T-helper 1 cell treated with Interleukin-12 subunit alpha and Interleukin-12 subunit beta and Interleukin-4 antibody, amounts not matched to agents 30 ng/mL and 1 ng/mL, for 36 hours (primary cell): ENCODE results near the gene AGAP1. TPM values are rescaled to one million over a fixed set of nuclear protein-coding genes. Genes with fewer than 3 reads are reported as not detected.

Experiments
- intact Hi-C: fragments of 100-400 bp; cut with micrococcal nuclease; formaldehyde crosslinking; loops from one replicate; pipeline ENCODE4 v1.15.1; 2024
- total RNA-seq: library from RNA; stranded (reverse); gene quantifications from 2 replicates; pipeline ENCODE4 v1.2.3, GENCODE V29; 2022

AGAP1 gene
- total RNA-seq, 1 donor from 2014 or later: 2.7 TPM

DNA sequence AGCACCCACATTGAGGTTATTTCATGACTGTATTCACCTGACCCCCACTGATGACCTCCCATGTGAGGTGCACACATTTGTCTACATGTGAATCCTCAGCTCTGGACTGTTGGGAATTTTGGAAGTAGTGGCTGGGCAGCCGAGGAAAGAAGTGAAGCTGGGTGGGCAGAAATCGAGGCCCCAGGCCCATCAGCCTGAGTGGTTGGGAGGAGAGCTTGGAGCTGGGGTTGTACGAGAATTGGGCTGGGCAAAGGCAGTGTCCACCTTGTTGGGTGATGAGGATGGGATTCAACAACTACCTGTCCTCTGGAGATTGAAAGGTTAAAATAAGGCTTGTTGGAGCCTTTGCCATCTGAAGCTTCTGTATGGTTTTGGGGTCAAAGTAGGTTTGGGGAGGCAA lies 35.8 kb downstream of the AGAP1 start:
- intact Hi-C loops: no loop called here

DNA sequence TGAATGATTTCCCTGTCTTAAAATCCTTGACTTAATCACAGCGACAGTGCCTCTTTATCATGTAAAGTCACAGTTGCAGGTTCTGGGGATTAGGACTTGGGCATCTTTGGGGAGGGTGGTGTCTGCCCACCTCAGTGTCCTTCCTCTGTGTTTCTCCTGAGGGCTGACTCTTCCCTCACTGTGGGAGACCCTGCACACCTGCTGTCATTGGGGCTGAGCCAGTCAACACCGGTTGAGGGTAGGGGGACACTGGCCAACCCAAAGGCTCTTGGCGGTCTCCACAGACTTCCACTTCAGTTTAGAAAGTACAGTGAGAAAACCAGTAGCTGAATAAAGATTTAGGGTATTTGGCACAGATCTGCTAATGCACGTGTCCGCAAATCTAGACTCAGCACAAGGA lies 36.9 kb downstream of the AGAP1 start:
- intact Hi-C loops: no loop called here

DNA sequence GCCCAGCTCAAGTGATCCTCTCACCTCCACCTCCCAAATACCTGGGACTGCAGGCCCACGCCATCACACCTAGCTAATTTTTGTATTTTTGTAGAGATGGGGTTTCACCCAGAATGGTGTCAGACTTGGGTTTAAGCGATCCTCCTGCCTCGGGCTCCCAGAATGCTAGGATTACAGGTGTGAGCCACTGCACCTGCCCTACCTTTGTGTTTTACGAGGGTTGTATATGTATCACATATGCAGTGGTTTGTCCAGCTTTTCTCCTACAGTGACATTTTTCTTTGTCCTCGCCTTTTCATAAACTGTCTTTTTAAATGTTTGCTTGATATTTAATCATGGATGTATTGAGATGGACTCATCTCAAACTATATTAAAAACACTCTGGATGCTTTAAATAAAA lies 38.5 kb downstream of the AGAP1 start:
- intact Hi-C loops: no loop called here

DNA sequence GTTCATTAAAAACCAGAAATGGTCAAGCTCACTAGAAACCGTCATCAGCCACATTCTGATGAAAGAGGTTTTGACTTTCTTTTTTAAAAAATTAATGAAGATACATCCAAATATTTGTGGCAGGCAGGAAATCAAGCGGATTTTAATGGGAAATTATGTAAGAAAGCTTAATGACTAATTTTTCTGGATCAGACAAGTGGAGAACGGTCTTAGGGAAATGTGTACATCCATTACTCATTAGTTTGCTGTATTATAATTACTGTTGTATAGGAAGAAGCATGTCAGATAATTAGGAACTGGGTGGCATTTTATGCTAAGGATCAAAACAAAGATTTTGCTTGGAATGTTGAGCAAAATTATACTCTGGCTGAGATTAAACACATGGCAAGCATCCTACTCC lies 39.4 kb downstream of the AGAP1 start:
- intact Hi-C loops: no loop called here

DNA sequence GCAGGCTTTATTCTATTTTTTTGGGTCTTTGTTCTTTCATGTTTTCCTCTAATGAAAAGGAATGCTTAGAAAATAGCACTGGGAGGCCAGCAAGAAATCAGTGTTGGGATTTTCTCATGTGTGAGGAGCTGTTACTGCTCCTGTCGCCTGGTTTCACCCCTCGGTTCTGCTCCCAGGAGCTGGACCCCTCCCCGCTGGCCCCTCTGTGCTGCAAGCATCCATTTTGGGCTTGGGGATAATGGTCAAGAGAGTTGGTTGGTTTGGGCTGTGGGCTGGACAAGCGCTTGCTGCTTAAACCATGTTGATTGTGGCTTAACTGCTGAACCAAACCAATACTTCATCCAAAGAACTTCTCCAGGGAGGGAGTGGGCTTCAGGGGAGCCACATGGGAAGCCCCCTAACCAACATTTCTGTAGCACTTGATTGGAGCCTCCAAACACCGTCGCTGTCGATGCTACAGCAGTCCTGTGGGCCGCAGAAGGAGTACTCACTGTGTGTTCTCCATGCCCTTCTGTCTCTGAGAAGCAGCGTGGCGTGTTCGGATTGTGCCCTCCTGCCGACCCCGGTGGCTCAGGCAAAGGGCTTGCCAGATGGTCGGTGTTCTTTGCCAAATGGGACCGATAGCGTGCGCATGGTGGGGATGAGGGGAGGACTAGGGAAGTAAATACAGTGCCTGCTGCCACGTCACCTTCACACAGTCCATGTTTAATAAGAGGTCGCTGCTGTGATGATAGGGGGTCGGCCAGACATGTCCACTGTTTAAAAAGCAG lies 40.0 kb downstream of the AGAP1 start:
- intact Hi-C loops: no loop called here

DNA sequence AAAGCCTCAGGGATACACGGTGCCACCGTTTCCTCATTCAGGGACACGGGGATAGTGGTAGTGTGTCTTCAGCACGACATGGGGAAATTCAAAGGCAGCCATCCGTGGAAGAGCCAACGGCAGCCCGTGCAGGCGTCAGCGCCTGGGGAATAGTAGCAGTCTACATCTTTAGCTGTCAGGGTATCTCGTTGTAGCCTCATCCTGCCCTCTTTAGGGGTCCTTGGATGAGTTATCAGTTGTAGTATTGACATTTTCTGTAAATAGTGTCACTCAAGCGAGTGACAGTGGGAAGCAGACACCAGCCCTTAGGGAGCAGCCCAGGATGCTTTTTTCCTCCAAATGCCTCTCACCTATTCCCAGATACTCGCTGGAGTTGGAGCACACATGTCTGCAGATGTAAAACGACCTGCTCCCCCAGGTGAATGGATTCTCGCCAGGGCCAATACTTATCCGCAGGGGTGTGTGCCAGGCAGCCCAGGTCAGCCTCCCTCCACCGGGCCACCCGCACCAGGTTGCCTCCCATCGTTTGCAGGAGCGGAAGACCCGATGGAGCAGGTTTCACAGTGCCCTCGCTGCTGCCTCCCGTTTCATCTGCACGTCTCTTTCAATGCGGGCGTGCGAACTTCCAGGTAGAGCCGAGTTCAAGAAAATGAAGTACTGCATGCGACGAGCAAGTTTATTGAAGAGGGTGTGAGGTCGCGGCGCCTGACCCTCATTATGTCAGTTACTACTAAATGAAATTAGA lies 41.0 kb downstream of the AGAP1 start:
- intact Hi-C loops: no loop called here

DNA sequence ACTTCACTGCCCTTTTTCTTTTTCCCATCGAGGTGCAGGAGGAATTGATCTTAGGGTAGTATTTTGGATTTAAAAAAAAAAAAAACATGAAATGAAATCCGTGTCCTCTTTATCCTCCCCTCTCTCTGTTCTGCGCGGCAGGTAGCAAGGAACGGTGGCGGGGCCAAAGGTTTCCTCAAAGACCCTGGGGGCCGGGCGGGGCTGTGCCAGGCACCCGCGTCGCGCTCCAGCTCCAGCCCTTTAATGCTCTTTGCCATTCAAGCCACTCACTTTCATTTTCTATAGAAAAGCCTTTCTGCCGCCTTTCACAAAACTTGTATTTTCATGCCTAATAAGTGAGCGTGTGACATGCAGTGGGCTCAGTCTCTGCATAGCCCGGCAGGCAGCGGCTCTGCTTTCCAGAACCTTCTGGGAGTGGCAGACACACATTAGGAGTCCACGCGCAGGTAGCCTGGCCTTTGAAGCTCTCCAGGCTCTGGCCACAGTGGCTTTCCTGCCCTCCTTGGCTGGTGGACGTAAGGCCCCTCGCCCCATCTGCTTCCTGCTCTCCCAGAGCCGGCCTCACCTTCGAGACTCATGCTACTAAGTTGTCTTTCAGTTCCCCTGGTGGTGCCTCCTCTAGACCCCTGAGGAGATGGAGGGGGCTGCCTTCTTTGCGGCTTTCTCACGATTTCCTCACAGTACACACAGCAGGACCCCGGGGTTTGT lies 41.7 kb downstream of the AGAP1 start:
- intact Hi-C loops: no loop called here

DNA sequence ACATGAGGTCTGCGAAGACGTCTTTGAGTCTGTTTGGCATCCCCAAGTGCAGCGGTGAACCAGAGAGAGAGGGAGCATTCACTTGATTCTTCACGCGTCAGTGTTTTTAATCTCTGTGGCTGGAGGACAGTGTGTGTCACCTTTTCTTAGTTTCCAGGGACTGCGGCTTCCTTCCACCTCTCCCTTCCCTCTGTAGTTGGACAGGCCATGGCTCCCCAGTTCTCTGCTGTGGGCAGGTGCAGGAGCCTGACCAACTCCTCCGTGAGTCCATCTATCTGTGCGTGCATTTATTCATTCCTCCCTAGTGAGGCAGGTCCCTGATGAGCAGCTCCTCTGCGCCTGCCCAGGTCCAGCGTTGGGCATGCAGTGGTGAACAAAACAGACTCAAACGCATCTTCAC lies 42.9 kb downstream of the AGAP1 start:
- intact Hi-C loops: no loop called here

DNA sequence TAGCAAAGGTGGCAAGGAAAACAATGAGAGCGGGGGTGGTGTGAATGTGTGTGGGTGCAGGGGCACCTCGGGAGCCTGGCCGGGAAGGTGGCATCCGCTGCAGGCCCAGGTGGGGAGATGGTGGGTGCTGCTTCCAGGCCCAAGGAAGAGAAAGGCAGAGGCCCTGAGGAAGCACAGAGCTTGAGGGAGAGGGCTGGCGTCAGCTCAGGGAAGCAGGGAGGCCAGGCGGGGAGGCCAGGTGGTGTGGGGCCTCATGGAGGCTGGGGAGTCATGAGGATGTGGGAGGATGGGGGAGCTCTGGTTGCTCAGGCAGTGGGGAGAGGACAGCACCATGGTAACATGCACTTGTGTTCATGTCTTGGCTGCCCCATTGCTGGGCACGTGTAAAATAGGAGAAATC lies 43.3 kb downstream of the AGAP1 start:
- intact Hi-C loops: no loop called here

DNA sequence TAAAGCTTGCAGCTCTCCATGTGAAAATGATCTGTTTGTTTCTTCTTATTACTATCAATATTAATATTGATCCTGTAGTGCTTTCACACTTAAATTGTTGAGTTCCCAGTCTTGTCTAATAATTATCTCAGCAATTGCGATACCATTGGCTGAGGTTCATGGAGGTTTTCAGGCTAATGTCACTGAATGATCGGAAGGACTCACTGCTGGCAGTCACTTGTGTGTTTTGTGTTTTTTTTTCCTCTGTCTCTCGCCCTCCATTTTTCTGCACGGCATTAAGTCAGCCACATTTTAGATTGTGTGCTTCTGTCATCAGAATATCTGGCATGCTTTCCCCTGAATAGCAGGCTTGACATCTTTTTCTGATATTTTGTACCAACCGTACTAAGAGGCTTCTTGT lies 43.7 kb downstream of the AGAP1 start:
- intact Hi-C loops: no loop called here

DNA sequence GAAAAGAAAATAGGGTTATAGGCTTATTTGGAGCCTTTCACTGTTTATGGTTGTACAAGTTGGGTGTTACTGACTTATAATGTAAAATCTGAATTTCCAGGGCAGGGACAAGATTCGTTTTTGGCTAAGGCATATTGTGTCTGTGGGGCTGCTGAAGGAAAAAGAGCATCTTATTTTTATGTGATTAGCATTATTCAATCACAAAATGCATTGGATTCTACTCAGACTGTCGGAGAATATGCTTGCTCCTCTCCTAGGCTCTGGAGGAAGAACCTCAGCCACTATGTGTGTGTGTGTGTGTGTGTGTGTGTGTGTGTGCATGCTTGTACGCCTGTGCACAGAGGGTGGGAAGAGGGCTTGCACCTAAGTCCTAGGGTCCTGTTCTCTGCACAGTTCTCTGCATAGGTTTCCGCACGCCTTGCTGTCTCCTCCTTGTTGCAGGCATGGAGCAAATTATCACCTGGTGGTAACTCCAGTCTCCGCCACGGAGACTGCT lies 44.3 kb downstream of the AGAP1 start:
- intact Hi-C loops: no loop called here

DNA sequence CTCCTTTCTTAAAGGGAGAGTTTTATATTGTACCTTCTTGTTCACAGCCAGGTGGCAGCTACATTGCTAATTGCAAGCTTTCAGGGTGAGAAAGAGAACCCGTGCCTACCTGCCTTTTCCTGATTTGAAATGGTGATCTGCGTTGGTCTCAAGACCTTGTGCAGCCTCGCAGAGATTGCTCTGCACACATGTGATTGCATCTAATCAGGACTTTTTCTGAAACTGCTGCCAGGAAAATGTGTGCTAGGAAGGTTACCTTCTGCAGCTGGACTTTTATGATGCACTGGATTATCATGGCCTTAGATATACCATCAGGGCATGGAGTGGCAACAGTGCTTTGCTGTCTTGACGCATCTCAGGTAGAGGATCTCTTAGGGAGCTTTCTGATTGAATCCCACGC lies 45.1 kb downstream of the AGAP1 start:
- intact Hi-C loops: no loop called here

DNA sequence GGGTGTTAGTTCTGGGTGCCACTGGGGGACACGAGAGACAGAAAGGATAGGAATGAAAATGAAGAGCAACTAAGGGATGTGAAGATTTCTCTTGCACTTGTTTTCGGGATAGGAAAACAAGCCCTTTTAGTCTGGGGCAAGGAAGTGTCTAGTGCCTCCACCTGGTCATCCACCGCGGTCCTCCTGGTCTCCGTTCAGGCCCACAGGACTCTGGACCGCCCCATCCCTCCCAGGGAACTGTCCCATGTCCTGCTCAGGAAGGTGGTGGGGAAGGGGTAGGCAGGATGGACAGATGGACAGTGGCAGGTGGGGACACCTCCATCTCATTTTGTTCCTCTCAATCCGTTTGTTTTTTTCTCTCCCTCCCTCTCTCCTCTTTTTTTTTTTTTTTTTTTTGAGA lies 45.9 kb downstream of the AGAP1 start:
- intact Hi-C loops: no loop called here

DNA sequence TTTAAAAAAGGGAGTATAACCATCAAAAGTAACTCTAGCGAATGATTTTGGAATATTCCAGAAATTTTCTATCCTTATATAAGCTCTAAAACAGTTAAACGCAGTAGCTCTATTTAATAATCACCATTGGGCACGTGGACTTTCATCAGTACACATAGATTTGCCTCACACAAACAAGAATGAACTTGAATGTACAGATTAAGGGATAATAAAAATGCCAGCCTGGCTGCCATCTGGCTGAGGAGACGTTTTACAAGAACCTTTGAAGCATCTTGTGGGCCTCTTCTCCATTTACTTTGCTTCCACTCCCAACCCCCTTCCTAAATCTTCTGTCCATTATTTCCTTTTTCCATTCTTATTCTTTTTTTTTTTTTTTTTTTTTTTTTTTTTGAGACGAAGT lies 47.2 kb downstream of the AGAP1 start:
- intact Hi-C loops: no loop called here

DNA sequence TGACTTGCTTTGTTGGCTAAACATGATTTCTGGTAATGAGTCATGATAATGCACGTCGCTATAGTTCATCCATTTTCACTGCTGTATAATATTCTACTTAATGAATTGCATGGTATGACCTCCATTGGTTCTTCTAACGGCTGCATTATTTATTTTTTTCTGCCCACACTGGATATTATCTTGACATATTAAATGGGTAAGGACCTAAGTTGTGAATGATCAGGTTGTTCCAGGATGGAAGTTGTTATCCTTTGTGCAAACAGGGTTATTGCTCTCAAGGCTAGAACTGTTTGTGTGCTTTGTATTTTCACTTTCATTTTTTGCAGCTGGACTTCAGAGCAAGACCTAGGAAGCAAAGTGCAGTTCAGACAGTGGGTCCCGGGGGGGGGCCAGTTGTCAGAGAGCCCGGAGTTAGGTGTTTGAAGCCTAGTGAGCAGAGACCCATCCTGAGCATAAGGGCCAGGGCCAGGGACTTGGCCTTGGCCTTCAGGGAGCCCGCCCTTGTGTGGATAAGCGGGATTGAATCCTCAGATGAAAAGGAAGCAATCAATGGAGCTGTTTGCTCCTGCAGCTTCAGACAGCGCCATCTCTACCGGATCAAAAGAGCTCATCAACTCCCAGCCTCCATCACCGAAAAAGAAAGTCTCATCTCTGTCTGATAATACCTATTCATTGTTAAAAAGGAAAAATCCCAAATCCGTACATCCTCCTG lies 48.2 kb downstream of the AGAP1 start:
- intact Hi-C loops: no loop called here

DNA sequence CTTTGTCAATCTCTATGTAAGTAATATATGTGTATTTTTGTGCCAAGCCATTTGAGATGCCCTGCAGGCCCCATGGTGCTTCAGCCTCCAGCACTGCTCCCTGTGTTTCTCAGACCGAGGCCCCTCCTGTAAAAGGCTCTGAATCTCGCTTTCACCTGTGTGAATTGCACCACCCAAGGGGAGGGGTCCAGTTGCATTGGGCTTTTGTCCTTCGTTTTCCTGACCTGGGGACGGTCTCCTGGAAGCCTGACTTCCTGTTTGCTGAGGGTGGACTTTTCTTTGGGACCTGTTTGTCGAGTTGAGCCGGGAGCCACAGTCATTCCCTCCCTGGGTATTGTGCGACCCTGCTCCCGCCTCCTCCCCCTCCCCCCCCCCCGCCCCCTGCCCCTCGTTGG lies 48.9 kb downstream of the AGAP1 start:
- intact Hi-C loops: no loop called here

DNA sequence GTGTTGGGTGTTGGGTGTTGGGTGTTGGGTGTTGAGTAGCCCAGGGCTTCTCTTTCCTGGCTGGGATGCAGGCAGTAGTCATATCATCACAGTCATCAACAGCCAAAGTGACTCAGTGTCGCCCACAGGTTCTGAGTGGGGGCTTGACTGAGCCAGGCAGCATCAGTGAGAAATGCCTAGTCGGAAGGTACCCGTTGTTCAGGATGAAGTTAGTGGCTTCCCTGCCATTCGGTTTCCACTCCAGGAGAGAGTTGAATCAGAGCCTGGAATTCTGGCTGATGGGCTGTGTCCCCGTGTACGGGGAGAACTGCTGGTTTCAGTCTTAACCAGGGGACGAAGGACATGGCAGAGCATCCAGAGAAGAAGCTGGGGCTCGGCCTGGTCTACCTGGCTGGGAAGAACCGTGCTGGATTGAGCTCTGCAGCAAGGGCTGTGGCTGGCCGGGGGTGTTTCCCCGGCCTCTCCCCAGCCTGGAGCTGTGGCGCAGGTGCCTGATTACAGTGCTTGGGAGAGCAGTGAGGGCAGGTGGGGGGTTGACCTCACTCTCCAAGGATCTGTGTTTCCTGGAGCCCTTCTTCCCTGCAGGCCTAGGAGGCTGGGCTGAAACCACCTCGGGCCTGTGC lies 49.4 kb downstream of the AGAP1 start:
- intact Hi-C loops: no loop called here

DNA sequence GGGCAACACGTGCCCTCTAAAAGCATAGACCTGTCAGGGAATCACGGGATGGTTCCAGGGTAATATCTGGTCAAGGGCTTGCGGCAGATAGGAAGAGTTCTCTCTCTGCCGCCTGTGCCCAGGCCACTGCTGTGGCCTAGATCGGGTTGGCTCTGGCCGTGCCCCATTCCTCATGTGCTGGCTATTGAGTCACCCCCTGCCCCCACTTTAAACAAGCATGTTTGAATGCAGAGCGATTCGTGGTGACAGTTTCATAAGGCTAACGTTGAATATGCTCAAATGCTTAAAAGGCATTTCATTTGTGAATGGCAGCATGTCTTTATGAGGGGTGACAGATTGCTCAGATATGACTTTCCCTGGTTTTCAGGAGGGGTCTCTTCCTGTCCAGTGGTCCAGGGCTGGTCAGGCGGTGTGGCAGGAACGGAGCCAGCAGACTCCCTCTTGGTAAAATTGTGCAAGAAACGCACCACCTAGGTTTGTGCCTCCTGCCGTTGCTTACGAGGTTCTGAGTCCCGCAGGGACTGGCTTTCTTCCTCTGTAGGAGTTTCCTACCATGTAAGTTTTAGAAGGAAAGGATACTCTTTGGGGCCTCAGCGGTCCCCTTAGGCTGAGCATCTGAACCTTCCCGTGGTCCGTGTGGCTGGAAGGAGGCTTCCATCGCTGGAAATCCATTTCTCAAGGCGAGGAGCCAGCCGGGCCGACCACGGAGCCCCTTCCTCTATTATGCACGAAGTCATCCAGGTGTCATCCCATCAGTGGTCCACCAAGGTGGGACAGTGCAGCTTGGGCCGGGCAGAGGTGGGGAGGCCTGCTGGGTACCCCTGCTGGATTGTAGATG lies 50.2 kb downstream of the AGAP1 start:
- intact Hi-C loops: loop anchor here (1.0 kb wide), 1 partner anchor 36 kb away; no protein-coding TSS in a partner anchor

DNA sequence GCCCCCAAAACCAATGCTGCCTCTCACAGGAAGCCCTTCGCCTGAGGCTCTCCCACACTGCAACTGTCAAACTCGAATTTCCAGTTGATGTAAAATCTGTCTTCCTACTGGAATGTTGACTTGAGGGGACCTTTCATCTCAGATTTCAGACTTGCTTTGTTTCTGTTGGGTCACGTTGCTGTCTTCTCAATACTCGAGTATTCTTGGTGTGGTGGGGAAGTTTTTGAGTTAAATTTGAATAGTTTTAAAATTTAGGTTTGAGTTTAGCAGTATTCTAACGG lies 50.8 kb downstream of the AGAP1 start:
- intact Hi-C loops: loop anchor here (1.0 kb wide), 1 partner anchor 36 kb away; no protein-coding TSS in a partner anchor
